ENCODE results near the gene TRNAU1AP. TPM values are rescaled to one million over a fixed set of nuclear protein-coding genes. Genes with fewer than 3 reads are reported as not detected.
"Not testable (repeated sequence)": the region's sequence is repeated elsewhere in the genome, so short reads cannot be mapped to it uniquely, and the experiment has no call there.

Gene TRNAU1AP
- polyA plus RNA-seq, 4 donors = 22.8 to 23.8 (median 23.3) TPM

- not testable (repeated sequence) for DNase-seq (ENCODE audit: low read depth in 4 of 4, low spot score in 3 of 4)
Observed at GRCh38 chr1:28520796-28521195, 32.1 kb upstream of the TRNAU1AP start.

GRCh38 chr1:28521502-28522164, 31.3 kb upstream of the TRNAU1AP start:
- no peak for DNase-seq (ENCODE audit: low read depth in 4 of 4, low spot score in 3 of 4)

- not testable (repeated sequence) for DNase-seq (ENCODE audit: low read depth in 4 of 4, low spot score in 3 of 4)
Observed at GRCh38 chr1:28522537-28522936, 30.3 kb upstream of the TRNAU1AP start.

- not testable (repeated sequence) for DNase-seq (ENCODE audit: low read depth in 4 of 4, low spot score in 3 of 4)
Observed at GRCh38 chr1:28525002-28525642, 27.8 kb upstream of the TRNAU1AP start.

- no peak for DNase-seq (ENCODE audit: low read depth in 4 of 4, low spot score in 3 of 4)
Observed at GRCh38 chr1:28526886-28527285, 26.0 kb upstream of the TRNAU1AP start.

GRCh38 chr1:28530456-28530855, 22.4 kb upstream of the TRNAU1AP start:
- DNase-seq (ENCODE audit: low read depth in 4 of 4, low spot score in 3 of 4) = no peak

GRCh38 chr1:28534671-28535070, 18.2 kb upstream of the TRNAU1AP start:
- DNase-seq (ENCODE audit: low read depth in 4 of 4, low spot score in 3 of 4) = no peak

GRCh38 chr1:28535180-28535579, 17.7 kb upstream of the TRNAU1AP start:
- DNase-seq (ENCODE audit: low read depth in 4 of 4, low spot score in 3 of 4) = no peak

GRCh38 chr1:28537457-28538199, 15.3 kb upstream of the TRNAU1AP start:
- no peak for DNase-seq (ENCODE audit: low read depth in 4 of 4, low spot score in 3 of 4)

- DNase-seq (ENCODE audit: low read depth in 4 of 4, low spot score in 3 of 4) = no peak
Observed at GRCh38 chr1:28538286-28538685, 14.6 kb upstream of the TRNAU1AP start.

GRCh38 chr1:28540651-28541050, 12.2 kb upstream of the TRNAU1AP start:
- no peak for DNase-seq (ENCODE audit: low read depth in 4 of 4, low spot score in 3 of 4)

GRCh38 chr1:28541414-28542015, 11.4 kb upstream of the TRNAU1AP start:
- not testable (repeated sequence) for DNase-seq (ENCODE audit: low read depth in 4 of 4, low spot score in 3 of 4)

- no peak for DNase-seq (ENCODE audit: low read depth in 4 of 4, low spot score in 3 of 4)
Observed at GRCh38 chr1:28545246-28545628, 7.6 kb upstream of the TRNAU1AP start.

- DNase-seq (ENCODE audit: low read depth in 4 of 4, low spot score in 3 of 4) = no peak
Observed at GRCh38 chr1:28548318-28548717, 4.6 kb upstream of the TRNAU1AP start.

GRCh38 chr1:28551381-28551780, 1.5 kb upstream of the TRNAU1AP start:
- no peak for DNase-seq (ENCODE audit: low read depth in 4 of 4, low spot score in 3 of 4)

GRCh38 chr1:28560886-28561285, 8.0 kb downstream of the TRNAU1AP start:
- DNase-seq (ENCODE audit: low read depth in 4 of 4, low spot score in 3 of 4) = no peak

GRCh38 chr1:28564310-28564709, 11.4 kb downstream of the TRNAU1AP start:
- DNase-seq (ENCODE audit: low read depth in 4 of 4, low spot score in 3 of 4) = no peak

- DNase-seq (ENCODE audit: low read depth in 4 of 4, low spot score in 3 of 4) = no peak
Observed at GRCh38 chr1:28565040-28565439, 12.2 kb downstream of the TRNAU1AP start.

GRCh38 chr1:28565726-28566125, 12.8 kb downstream of the TRNAU1AP start:
- no peak for DNase-seq (ENCODE audit: low read depth in 4 of 4, low spot score in 3 of 4)

GRCh38 chr1:28566931-28567330, 14.0 kb downstream of the TRNAU1AP start:
- DNase-seq (ENCODE audit: low read depth in 4 of 4, low spot score in 3 of 4) = no peak

- no peak for DNase-seq (ENCODE audit: low read depth in 4 of 4, low spot score in 3 of 4)
Observed at GRCh38 chr1:28571911-28572310, 19.0 kb downstream of the TRNAU1AP start.

Measured in right renal pelvis (tissue), 4 donors.